ENCODE measurements around the gene NXPH3. TPM values are rescaled to one million over a fixed set of nuclear protein-coding genes. Genes with fewer than 3 reads are reported as not detected.

Gene NXPH3
- total and polyA plus RNA-seq, 10 of the 15 experiments (the other 5 are each of a cell fraction or from before 2014, with no cell fraction given), result 0.08 to 0.35 (median 0.12) TPM; not detected in 2

- intact Hi-C loops (cut with micrococcal nuclease; ENCODE audit: unreplicated experiment) (no loop called here), in situ Hi-C loops (cut with MboI) (no loop called here)
- Histone ChIP-seq H3K4me1 (ENCODE audit: control insufficient read depth, insufficient read depth, low read length) (no peaks in the 10 kb centered on the region; the same call in 1 of the 2 replicates), H3K4me3 (no peak overlapping the region), H3K79me2 (ENCODE audit: control insufficient read depth, insufficient read depth, low read length) (no peaks in the 10 kb centered on the region), H3K4me2 (ENCODE audit: control insufficient read depth, insufficient read depth) (no peak overlapping the region), H3K9ac (ENCODE audit: control insufficient read depth, insufficient read depth, low read length) (no peak overlapping the region), H3K36me3 (ENCODE audit: control insufficient read depth in 2 of 2, insufficient read depth in 2 of 2, low read length in 1 of 2) (no peaks in the 10 kb centered on the region), H3K27ac (ENCODE audit: control insufficient read depth, insufficient read depth) (no peak overlapping the region), H3K27me3 (replicated peaks in 1 of 2; ENCODE audit: control insufficient read depth in 2 of 2, insufficient read depth in 2 of 2, low read length in 1 of 2) (peaks cover 2 to 6% of the 10 kb centered on the region in 2 experiments; a peak in 3 of 4 replicates), H4K20me1 (ENCODE audit: control insufficient read depth, insufficient read depth) (no peaks in the 10 kb centered on the region), H2AFZ (ENCODE audit: control insufficient read depth, low read depth, low read length) (no peak overlapping the region), H3K9me3 (replicated peaks; ENCODE audit: control insufficient read depth, insufficient read depth, low read length) (no peaks in the 10 kb centered on the region)
- TF ChIP-seq HDAC6 (IDR thresholded peaks at IDR 0.05; ENCODE audit: unreplicated experiment) (no peak), JUNB (IDR thresholded peaks at IDR 0.05) (no peak), MLLT1 (IDR thresholded peaks at IDR 0.05) (no peak), RELA (IDR thresholded peaks at IDR 0.05; ENCODE audit: borderline replicate concordance, partially characterized antibody) (no peak), KLF5 (IDR thresholded peaks at IDR 0.05; ENCODE audit: partially characterized antibody) (no peak), IRF4 (IDR thresholded peaks at IDR 0.05; ENCODE audit: low read depth, low read length) (no peak), PBX3 (IDR thresholded peaks at IDR 0.05; ENCODE audit: insufficient replicate concordance, low read depth, low read length) (no peak), WRNIP1 (IDR thresholded peaks at IDR 0.05; ENCODE audit: borderline replicate concordance, low read depth, low read length) (no peak), TBL1XR1 (IDR thresholded peaks at IDR 0.05; ENCODE audit: low read depth, low read length) (no peak), STAT3 (IDR thresholded peaks at IDR 0.05; ENCODE audit: low read depth, low read length) (no peak), ZZZ3 (IDR thresholded peaks at IDR 0.05; ENCODE audit: control insufficient read depth, insufficient read length, low read depth) (no peak)
- TF ChIP-seq, protein P1, sequence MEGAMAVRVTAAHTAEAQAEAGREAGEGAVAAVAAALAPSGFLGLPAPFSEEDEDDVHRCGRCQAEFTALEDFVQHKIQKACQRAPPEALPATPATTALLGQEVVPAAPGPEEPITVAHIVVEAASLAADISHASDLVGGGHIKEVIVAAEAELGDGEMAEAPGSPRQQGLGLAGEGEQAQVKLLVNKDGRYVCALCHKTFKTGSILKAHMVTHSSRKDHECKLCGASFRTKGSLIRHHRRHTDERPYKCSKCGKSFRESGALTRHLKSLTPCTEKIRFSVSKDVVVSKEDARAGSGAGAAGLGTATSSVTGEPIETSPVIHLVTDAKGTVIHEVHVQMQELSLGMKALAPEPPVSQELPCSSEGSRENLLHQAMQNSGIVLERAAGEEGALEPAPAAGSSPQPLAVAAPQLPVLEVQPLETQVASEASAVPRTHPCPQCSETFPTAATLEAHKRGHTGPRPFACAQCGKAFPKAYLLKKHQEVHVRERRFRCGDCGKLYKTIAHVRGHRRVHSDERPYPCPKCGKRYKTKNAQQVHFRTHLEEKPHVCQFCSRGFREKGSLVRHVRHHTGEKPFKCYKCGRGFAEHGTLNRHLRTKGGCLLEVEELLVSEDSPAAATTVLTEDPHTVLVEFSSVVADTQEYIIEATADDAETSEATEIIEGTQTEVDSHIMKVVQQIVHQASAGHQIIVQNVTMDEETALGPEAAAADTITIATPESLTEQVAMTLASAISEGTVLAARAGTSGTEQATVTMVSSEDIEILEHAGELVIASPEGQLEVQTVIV (IDR thresholded peaks at IDR 0.05; ENCODE audit: borderline replicate concordance, partially characterized antibody), result no peak
- TF ChIP-seq, protein P2, sequence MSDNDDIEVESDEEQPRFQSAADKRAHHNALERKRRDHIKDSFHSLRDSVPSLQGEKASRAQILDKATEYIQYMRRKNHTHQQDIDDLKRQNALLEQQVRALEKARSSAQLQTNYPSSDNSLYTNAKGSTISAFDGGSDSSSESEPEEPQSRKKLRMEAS (IDR thresholded peaks at IDR 0.05; ENCODE audit: low read depth, low read length), result no peak
- TF ChIP-seq, protein P3, sequence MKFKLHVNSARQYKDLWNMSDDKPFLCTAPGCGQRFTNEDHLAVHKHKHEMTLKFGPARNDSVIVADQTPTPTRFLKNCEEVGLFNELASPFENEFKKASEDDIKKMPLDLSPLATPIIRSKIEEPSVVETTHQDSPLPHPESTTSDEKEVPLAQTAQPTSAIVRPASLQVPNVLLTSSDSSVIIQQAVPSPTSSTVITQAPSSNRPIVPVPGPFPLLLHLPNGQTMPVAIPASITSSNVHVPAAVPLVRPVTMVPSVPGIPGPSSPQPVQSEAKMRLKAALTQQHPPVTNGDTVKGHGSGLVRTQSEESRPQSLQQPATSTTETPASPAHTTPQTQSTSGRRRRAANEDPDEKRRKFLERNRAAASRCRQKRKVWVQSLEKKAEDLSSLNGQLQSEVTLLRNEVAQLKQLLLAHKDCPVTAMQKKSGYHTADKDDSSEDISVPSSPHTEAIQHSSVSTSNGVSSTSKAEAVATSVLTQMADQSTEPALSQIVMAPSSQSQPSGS (IDR thresholded peaks at IDR 0.05; ENCODE audit: low read length), result no peak
- TF ChIP-seq, protein P4, sequence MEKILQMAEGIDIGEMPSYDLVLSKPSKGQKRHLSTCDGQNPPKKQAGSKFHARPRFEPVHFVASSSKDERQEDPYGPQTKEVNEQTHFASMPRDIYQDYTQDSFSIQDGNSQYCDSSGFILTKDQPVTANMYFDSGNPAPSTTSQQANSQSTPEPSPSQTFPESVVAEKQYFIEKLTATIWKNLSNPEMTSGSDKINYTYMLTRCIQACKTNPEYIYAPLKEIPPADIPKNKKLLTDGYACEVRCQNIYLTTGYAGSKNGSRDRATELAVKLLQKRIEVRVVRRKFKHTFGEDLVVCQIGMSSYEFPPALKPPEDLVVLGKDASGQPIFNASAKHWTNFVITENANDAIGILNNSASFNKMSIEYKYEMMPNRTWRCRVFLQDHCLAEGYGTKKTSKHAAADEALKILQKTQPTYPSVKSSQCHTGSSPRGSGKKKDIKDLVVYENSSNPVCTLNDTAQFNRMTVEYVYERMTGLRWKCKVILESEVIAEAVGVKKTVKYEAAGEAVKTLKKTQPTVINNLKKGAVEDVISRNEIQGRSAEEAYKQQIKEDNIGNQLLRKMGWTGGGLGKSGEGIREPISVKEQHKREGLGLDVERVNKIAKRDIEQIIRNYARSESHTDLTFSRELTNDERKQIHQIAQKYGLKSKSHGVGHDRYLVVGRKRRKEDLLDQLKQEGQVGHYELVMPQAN (conservative IDR thresholded peaks at IDR 0.05), result no peak
- CTCF ChIA-PET, result interaction anchor here (17.8 kb wide), 1 partner anchor 116 kb away, joined by 483 read pairs; no protein-coding TSS in a partner anchor
- POLR2A ChIA-PET, result interaction anchor here (2.5 kb wide), 1 partner anchor 33 kb away, joined by 8 read pairs; no protein-coding TSS in a partner anchor
- FAIRE-seq, result no peak
- no peak for DNase-seq (ENCODE audit: low read depth, low spot score)
- BruUV-seq (replicated peaks), result no TSS peak
- SMC1A ChIA-PET (ENCODE audit: uncharacterized antibody, unreplicated experiment), result no interaction called here
- WGBS (ENCODE audit: insufficient coverage, insufficient replicate concordance, low lambda C conversion rate, missing lambda C conversion rate), result 50% methylated on average over 12 of the region's 21 CpGs
- no peak for ATAC-seq
- RAD21 ChIA-PET (ENCODE audit: unreplicated experiment), result no interaction called here
These were observed 4.5 kb downstream of the NXPH3 start for GRCh38 chr17:49580055-49580721.

All from GM12878 (cell line).